Measurements from ENCODE around the gene TMPRSS13. TPM values are rescaled to one million over a fixed set of nuclear protein-coding genes. Genes with fewer than 3 reads are reported as not detected.

Gene TMPRSS13
- total and polyA plus RNA-seq, 9 of the 15 experiments (the other 6 are each of a cell fraction or from before 2014, with no cell fraction given), result 0.11 to 0.29 (median 0.15) TPM

DNA sequence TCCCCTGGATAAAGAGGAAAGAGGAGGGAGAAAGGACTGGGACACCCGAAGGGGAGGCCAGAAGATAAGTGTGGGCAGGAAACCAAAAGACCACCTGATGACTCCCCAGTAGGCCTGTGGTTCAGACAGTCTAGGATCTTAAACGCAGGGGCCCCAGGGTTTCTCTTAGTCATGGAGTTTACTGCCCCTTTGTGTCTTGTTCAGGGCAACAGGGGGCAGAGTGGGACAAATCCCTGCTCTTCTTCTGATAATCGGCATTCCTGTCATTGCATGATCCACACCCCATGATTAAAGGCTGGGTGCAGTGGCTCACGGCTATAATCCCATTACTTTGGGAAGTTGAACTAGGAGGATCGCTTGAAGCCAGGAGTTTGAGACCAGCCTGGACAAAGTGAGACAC is 4.7 kb upstream of the TMPRSS13 start (continued):
- TF ChIP-seq NKRF (IDR thresholded peaks at IDR 0.05; ENCODE audit: borderline replicate concordance) (no peak), CHCHD3 (CRISPR knock-in tag; IDR thresholded peaks at IDR 0.05) (no peak), ZBTB40 (IDR thresholded peaks at IDR 0.05) (no peak), ZBTB40 (CRISPR knock-in tag; IDR thresholded peaks at IDR 0.05) (no peak), MEIS2 (IDR thresholded peaks at IDR 0.05; ENCODE audit: partially characterized antibody) (peak; percentile 23)
- TF ChIP-seq, protein P1, sequence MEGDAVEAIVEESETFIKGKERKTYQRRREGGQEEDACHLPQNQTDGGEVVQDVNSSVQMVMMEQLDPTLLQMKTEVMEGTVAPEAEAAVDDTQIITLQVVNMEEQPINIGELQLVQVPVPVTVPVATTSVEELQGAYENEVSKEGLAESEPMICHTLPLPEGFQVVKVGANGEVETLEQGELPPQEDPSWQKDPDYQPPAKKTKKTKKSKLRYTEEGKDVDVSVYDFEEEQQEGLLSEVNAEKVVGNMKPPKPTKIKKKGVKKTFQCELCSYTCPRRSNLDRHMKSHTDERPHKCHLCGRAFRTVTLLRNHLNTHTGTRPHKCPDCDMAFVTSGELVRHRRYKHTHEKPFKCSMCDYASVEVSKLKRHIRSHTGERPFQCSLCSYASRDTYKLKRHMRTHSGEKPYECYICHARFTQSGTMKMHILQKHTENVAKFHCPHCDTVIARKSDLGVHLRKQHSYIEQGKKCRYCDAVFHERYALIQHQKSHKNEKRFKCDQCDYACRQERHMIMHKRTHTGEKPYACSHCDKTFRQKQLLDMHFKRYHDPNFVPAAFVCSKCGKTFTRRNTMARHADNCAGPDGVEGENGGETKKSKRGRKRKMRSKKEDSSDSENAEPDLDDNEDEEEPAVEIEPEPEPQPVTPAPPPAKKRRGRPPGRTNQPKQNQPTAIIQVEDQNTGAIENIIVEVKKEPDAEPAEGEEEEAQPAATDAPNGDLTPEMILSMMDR (IDR thresholded peaks at IDR 0.05 in 2 of 3, conservative IDR thresholded peaks at IDR 0.05 in 1 of 3; ENCODE audit: insufficient read depth in 2 of 3, low read depth in 1 of 3, low read length in 3 of 3), result peak in 1 of 3 experiments; percentile 37; a peak in 2 of 6 replicates

Data from K562 (cell line).